Right atrium auricular region (tissue), 2 donors: Measurements from ENCODE around the gene SPIRE1. TPM values are rescaled to one million over a fixed set of nuclear protein-coding genes. Genes with fewer than 3 reads are reported as not detected.

Experiments used
- DNase-seq: peaks from one replicate; pipeline ENCODE4 v3.0.0-alpha.2; 2019; ENCODE audit warnings: low spot score
- H3K27ac ChIP-seq, 2 donors: fragments of 200-600 bp; sonication (generic); 1 replicate in 1 of 2; 2 replicates in 1 of 2; pipeline ENCODE4 v1.5.1; 2016 to 2019
- H3K27me3 ChIP-seq, 2 donors: fragments of 200-600 bp; sonication (generic); one replicate each; pipeline versions ENCODE4 v1.5.1 to v1.6.0; 2017 to 2019
- H3K36me3 ChIP-seq: fragments of 200-600 bp; sonication (generic); one replicate; pipeline ENCODE4 v1.5.1; 2016
- H3K4me1 ChIP-seq, 2 donors: fragments of 200-600 bp; sonication (generic); one replicate each; pipeline versions ENCODE4 v1.5.1 to v1.6.0; 2017 to 2019
- H3K4me3 ChIP-seq, 2 donors: fragments of 200-600 bp; sonication (generic); 1 replicate in 1 of 2; 2 replicates in 1 of 2; pipeline ENCODE4 v1.5.1; 2017 to 2019; ENCODE audit warnings: mild to moderate bottlenecking in 1 of 2, moderate library complexity in 1 of 2
- H3K9me3 ChIP-seq, 2 donors: fragments of 200-600 bp; sonication (generic); one replicate each; pipeline ENCODE4 v1.5.1; 2019
- total RNA-seq, 2 donors: library from RNA; depleted of rRNA; stranded (reverse); fragments of >200 nt; gene quantifications; one replicate each; pipeline ENCODE4 v1.1.0, GENCODE V29; 2016
- TF ChIP-seq, protein P1 (sequence below), 2 donors: fragments of 200-600 bp; sonication (generic); IDR thresholded peaks; one replicate each; pipeline ENCODE4 v1.5.1; 2019; ENCODE audit warnings: antibody characterized with exemption in 2 of 2

Gene SPIRE1
- total RNA-seq, 2 donors from 2014 or later: 34.7 to 42.9 TPM

DNA sequence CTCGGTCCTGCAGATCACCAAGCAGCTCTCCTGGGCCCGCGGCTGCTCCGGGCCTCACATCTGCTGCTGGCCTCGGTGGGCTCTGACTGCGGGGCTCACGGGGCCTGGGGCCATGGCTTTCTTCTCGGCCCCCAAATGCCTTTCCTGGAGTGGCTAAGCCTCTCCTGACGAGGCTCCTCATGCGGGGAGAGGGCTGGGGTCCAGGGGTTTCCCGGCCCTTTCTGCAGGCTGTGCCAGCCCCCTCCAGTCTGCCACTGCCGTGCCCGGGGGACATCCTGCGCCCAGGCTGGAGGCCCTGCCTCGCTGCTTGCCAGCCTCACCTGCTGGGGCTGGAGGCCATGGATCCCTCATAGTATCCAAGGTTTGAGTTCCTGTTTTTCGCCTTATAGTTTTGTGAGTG is 226.3 kb downstream of the SPIRE1 start:
- TF ChIP-seq, protein P1, sequence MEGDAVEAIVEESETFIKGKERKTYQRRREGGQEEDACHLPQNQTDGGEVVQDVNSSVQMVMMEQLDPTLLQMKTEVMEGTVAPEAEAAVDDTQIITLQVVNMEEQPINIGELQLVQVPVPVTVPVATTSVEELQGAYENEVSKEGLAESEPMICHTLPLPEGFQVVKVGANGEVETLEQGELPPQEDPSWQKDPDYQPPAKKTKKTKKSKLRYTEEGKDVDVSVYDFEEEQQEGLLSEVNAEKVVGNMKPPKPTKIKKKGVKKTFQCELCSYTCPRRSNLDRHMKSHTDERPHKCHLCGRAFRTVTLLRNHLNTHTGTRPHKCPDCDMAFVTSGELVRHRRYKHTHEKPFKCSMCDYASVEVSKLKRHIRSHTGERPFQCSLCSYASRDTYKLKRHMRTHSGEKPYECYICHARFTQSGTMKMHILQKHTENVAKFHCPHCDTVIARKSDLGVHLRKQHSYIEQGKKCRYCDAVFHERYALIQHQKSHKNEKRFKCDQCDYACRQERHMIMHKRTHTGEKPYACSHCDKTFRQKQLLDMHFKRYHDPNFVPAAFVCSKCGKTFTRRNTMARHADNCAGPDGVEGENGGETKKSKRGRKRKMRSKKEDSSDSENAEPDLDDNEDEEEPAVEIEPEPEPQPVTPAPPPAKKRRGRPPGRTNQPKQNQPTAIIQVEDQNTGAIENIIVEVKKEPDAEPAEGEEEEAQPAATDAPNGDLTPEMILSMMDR (IDR thresholded peaks at IDR 0.05): no peak
- Histone ChIP-seq H3K27me3 (no peaks in the 10 kb centered on the region), H3K27ac (no peak overlapping the region), H3K4me1 (no peaks in the 10 kb centered on the region), H3K9me3 (no peaks in the 10 kb centered on the region), H3K4me3 (no peak overlapping the region), H3K36me3 (peaks cover 14% of the 10 kb centered on the region)
- no peak for DNase-seq

DNA sequence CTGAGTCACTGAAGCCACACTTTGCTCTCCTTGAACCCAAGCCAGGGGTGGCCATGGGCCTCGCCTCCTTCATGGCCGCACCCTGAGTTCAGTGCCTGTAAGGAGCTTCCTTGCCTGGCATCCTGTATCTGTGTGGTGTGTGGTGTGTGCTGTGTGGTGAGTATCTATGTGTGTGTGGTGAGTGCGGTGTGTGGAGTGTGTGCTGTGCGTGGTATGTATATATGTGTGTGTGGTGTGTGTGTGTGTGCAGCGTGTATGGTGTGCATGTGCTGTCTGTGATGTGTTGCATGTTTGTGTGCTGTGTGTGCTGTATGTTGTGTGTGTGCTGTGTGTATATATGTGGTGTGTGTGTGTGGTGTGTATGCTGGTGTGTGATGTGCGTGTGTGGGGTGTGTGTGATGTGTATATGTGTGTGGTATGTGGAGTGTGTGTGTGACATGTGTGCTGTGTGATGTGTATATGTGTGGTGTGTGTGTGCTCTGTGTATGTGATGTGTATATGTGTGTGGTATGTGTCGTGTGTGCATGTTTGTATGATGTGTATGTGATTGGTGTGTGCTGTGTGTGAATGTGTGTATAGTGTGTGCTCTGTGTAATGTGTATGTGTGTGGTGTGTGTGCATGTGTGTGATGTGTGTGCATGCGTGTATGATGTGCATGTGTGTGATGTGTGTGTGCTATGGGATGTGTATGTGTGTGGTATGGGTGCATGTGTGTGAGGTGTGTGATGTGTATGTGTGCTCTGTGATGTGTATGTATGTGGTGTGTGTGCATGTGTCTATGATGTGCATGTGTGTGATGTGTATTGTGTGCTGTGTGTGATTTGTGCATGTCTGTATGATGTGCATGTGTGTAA is 227.5 kb downstream of the SPIRE1 start:
- H3K36me3 ChIP-seq: peaks cover 14% of the 10 kb centered on the region

GRCh38 chr18:12429556-12429955 is 228.4 kb downstream of the SPIRE1 start:
- no peak overlapping the region for H3K27ac ChIP-seq
- no peaks in the 10 kb centered on the region for H3K27me3 ChIP-seq
- H3K4me1 ChIP-seq: no peaks in the 10 kb centered on the region
- TF ChIP-seq, protein P1 (IDR thresholded peaks at IDR 0.05): no peak
- DNase-seq: no peak
- H3K36me3 ChIP-seq: peaks cover 14% of the 10 kb centered on the region
- no peak overlapping the region for H3K4me3 ChIP-seq
- no peaks in the 10 kb centered on the region for H3K9me3 ChIP-seq

More for the DNA sequence above, 227.5 kb downstream of the SPIRE1 start:
- no peaks in the 10 kb centered on the region for H3K9me3 ChIP-seq
- no peak overlapping the region for H3K27ac ChIP-seq
- H3K4me1 ChIP-seq: no peaks in the 10 kb centered on the region
- no peak overlapping the region for H3K4me3 ChIP-seq
- no peak for DNase-seq
- TF ChIP-seq, protein P1 (IDR thresholded peaks at IDR 0.05): no peak
- H3K27me3 ChIP-seq: no peaks in the 10 kb centered on the region

DNA sequence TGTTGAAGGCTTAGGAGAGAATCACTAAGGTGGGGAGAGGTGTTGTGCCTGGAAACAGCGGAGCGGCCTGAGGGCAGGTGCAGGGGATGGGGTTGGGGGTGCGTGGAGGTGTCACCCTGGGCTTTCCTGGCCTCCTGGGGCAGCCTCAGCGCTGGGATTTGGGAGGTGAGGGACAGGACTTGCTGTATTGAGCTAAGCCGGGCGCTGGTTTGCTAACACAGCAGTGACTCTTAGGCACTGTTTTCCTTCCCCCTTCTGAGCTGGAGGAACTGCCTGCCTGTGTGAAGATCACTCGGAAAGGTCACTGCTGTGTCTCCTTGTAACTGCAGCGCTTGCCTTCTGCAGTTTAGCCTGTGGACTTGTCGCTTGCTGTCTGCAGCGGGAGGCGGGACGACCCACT is 229.0 kb downstream of the SPIRE1 start:
- TF ChIP-seq, protein P1 (IDR thresholded peaks at IDR 0.05): no peak
- peaks cover 14% of the 10 kb centered on the region for H3K36me3 ChIP-seq
- H3K4me1 ChIP-seq: no peaks in the 10 kb centered on the region
- H3K9me3 ChIP-seq: no peaks in the 10 kb centered on the region
- no peak for DNase-seq
- H3K27me3 ChIP-seq: no peaks in the 10 kb centered on the region
- no peak overlapping the region for H3K27ac ChIP-seq
- no peak overlapping the region for H3K4me3 ChIP-seq

DNA sequence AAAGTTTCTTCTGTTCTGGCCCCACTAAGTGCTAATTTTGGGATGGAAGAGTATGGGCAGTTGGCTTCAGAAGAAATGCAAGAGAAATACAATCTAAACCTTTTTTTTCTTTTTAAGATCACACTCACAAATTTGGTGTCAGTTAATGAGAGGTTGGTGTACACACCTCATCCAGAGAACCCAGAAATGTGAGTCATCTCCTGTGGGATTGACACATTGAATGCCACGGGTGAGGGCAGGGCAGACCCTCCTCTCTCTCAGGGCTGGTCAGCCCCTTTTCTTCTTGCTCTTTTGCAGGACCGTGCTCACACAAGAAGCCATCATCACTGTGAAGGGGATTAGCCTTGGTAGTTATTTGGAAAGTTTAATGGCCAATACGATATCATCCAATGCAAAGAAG is 231.0 kb downstream of the SPIRE1 start:
- no peaks in the 10 kb centered on the region for H3K27me3 ChIP-seq
- no peak for DNase-seq
- H3K4me3 ChIP-seq: no peak overlapping the region
- H3K9me3 ChIP-seq: no peaks in the 10 kb centered on the region
- no peak overlapping the region for H3K27ac ChIP-seq
- H3K4me1 ChIP-seq: no peaks in the 10 kb centered on the region
- TF ChIP-seq, protein P1 (IDR thresholded peaks at IDR 0.05): no peak
- H3K36me3 ChIP-seq: peaks cover 5% of the 10 kb centered on the region
